Measurements from ENCODE around the gene DEDD. TPM values are rescaled to one million over a fixed set of nuclear protein-coding genes. Genes with fewer than 3 reads are reported as not detected.

DEDD gene
- total and polyA plus RNA-seq, 2 of the 4 experiments (the other 2 are of a cell fraction), result 40.2 to 47.9 TPM

DNA sequence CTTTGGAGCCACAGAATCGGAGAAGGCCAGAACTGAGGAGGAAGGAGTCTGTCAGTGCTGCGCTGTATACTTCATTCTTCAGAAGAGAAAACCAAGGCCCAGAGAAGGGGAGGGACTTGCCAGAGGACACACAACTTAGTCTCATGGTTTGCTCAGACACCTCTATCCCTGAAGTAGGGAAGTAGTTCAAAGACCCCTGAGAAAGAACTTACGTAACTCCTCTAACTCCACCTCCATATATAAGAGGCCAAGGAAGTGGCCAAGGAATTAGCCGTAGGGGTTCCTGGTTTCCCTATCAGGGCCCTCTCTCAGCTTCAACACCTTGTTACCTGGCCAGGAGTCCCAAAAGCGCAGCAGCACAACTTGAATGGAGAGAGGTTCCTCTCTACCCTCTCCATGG lies 42.5 kb downstream of the DEDD start:
- Histone ChIP-seq H3K4ac (ENCODE audit: low read depth, low read length) (no peak overlapping the region), H2BK15ac (ENCODE audit: low read depth, low read length) (no peak overlapping the region), H3K4me3 (ENCODE audit: insufficient read depth, low read depth, low read length) (no peak overlapping the region), H3K9ac (ENCODE audit: low read depth, low read length) (no peak overlapping the region), H3K27me3 (ENCODE audit: control insufficient read depth, insufficient read depth, low read length) (no peaks in the 10 kb centered on the region), H3K4me2 (ENCODE audit: low read depth, low read length) (no peak overlapping the region), H2BK120ac (ENCODE audit: low read depth, low read length) (no peak overlapping the region), H4K20me1 (ENCODE audit: insufficient read depth, low read length) (no peaks in the 10 kb centered on the region), H3K18ac (ENCODE audit: low read depth, low read length) (no peak overlapping the region), H3K23ac (ENCODE audit: low read depth, low read length) (no peak overlapping the region), H4K8ac (ENCODE audit: low read depth in 2 of 2, low read length in 2 of 2) (no peak overlapping the region), H3K4me1 (ENCODE audit: control insufficient read depth, insufficient read depth, low read length) (peaks cover 14% of the 10 kb centered on the region), H3K79me1 (ENCODE audit: low read depth in 1 of 2, low read length in 2 of 2) (no peaks in the 10 kb centered on the region), H3K27ac (ENCODE audit: insufficient read depth, low read length) (no peak overlapping the region), H3K14ac (replicated peaks; ENCODE audit: low read depth, low read length) (no peak overlapping the region), H2BK5ac (ENCODE audit: low read depth, low read length, poor library complexity, severe bottlenecking) (no peak overlapping the region), H3K36me3 (ENCODE audit: control insufficient read depth, insufficient read depth, low read length) (no peaks in the 10 kb centered on the region), H4K5ac (ENCODE audit: low read depth, low read length) (no peak overlapping the region), H2AK9ac (replicated peaks; ENCODE audit: low read depth, low read length, poor library complexity) (no peak overlapping the region), H2AK5ac (ENCODE audit: low read depth, low read length) (no peak overlapping the region), H2AFZ (replicated peaks; ENCODE audit: low read length, poor library complexity) (no peak overlapping the region), H2BK20ac (ENCODE audit: low read depth, low read length) (no peak overlapping the region), H3K56ac (ENCODE audit: extremely low read depth, insufficient read depth, low read length) (no peak overlapping the region), H4K91ac (ENCODE audit: insufficient read depth, low read depth, low read length) (no peak overlapping the region), H3K9me3 (ENCODE audit: control insufficient read depth, insufficient read depth, low read length) (no peaks in the 10 kb centered on the region), H3K9me1 (ENCODE audit: insufficient read depth, low read length) (peaks cover 16% of the 10 kb centered on the region)
- ATAC-seq (ENCODE audit: low read depth) (no peak), DNase-seq (no peak)
- TF ChIP-seq, protein P1, sequence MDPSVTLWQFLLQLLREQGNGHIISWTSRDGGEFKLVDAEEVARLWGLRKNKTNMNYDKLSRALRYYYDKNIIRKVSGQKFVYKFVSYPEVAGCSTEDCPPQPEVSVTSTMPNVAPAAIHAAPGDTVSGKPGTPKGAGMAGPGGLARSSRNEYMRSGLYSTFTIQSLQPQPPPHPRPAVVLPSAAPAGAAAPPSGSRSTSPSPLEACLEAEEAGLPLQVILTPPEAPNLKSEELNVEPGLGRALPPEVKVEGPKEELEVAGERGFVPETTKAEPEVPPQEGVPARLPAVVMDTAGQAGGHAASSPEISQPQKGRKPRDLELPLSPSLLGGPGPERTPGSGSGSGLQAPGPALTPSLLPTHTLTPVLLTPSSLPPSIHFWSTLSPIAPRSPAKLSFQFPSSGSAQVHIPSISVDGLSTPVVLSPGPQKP (IDR thresholded peaks at IDR 0.05; ENCODE audit: borderline replicate concordance, low read depth, low read length), result no peak
- TF ChIP-seq MAFK (IDR thresholded peaks at IDR 0.05; ENCODE audit: low read depth, low read length), result no peak
- TF ChIP-seq NFE2L2 (IDR thresholded peaks at IDR 0.05; ENCODE audit: low read depth, low read length), result no peak
- TF ChIP-seq RCOR1 (IDR thresholded peaks at IDR 0.05; ENCODE audit: insufficient replicate concordance, low read length), result no peak
- TF ChIP-seq, protein P2, sequence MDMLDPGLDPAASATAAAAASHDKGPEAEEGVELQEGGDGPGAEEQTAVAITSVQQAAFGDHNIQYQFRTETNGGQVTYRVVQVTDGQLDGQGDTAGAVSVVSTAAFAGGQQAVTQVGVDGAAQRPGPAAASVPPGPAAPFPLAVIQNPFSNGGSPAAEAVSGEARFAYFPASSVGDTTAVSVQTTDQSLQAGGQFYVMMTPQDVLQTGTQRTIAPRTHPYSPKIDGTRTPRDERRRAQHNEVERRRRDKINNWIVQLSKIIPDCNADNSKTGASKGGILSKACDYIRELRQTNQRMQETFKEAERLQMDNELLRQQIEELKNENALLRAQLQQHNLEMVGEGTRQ (IDR thresholded peaks at IDR 0.05; ENCODE audit: low read depth, low read length), result no peak
- TF ChIP-seq BHLHE40 (IDR thresholded peaks at IDR 0.05; ENCODE audit: low read depth, low read length), result no peak
- 71% methylated on average over 1 of the region's 5 CpGs; no CpG with 5 or more reads in 1 of the 2 experiments for WGBS, 2 experiments (ENCODE audit: extremely low coverage in 2 of 2, insufficient read length in 1 of 2)
- ChIA-PET POLR2A (ENCODE audit: unreplicated experiment) (no interaction called here), CTCF (no interaction called here)
- intact Hi-C loops (cut with micrococcal nuclease), result no loop called here
- no TSS peak for BruUV-seq (replicated peaks)
- dilution Hi-C loops (cut with HindIII; ENCODE audit: low sequenced_read_pairs, unreplicated experiment), result no loop called here
- in situ Hi-C loops (cut with MboI; ENCODE audit: low sequenced_read_pairs), result no loop called here
